DND-41 (cell line): ENCODE results near the gene VSTM2A.

Experiments
- ATAC-seq: fragments of 200-7000 bp; cut with Tn5 transposase; 3 replicates; pipeline ENCODE4 v1.9.1; 2021; ENCODE audit warnings: low read depth; ENCODE audit not compliant: insufficient read depth
- DNase-seq: peaks from one replicate; pipeline ENCODE4 v3.0.0-alpha.2; 2020
- H2AFZ ChIP-seq: 2 replicates; pipeline ENCODE4 v1.6.0; 2012; ENCODE audit warnings: low read depth, low read length
- H3K27ac ChIP-seq: 2 replicates; pipeline ENCODE4 v1.5.1; 2012; ENCODE audit warnings: low read length, inconsistent platforms
- H3K27me3 ChIP-seq: fragments of 200-600 bp; sonication (generic); 2 replicates; pipeline ENCODE4 v1.6.0; 2012; ENCODE audit warnings: low read length, mild to moderate bottlenecking, inconsistent platforms; ENCODE audit not compliant: insufficient read depth, poor library complexity
- H3K36me3 ChIP-seq: 2 replicates; pipeline ENCODE4 v1.5.1; 2012; ENCODE audit warnings: low read length, inconsistent platforms; ENCODE audit not compliant: insufficient read depth
- H3K4me1 ChIP-seq: 2 replicates; pipeline ENCODE4 v1.5.1; 2012; ENCODE audit warnings: mild to moderate bottlenecking, low read length; ENCODE audit not compliant: insufficient read depth
- H3K4me2 ChIP-seq: 2 replicates; pipeline ENCODE4 v1.6.0; 2012; ENCODE audit warnings: mild to moderate bottlenecking, moderate library complexity, low read length, inconsistent platforms; ENCODE audit not compliant: insufficient read depth
- H3K4me3 ChIP-seq, 2 experiments: fragments of 200-600 bp in 1 of 2; shearing (Covaris generic) in 1 of 2; 2 replicates each; pipeline ENCODE4 v1.5.1; 2012 to 2016; ENCODE audit warnings: inconsistent platforms in 2 of 2, low read length in 2 of 2, mild to moderate bottlenecking in 2 of 2, low read depth in 1 of 2, moderate library complexity in 1 of 2
- H3K79me2 ChIP-seq: 2 replicates; pipeline ENCODE4 v1.6.0; 2012; ENCODE audit warnings: low read length, inconsistent platforms; ENCODE audit not compliant: insufficient read depth
- H3K9ac ChIP-seq: 2 replicates; pipeline ENCODE4 v1.6.0; 2012; ENCODE audit warnings: low read depth, mild to moderate bottlenecking, inconsistent platforms, low read length, moderate library complexity
- H3K9me3 ChIP-seq: 2 replicates; pipeline ENCODE4 v1.5.1; 2012; ENCODE audit warnings: low read length, moderate library complexity, mild to moderate bottlenecking, inconsistent platforms; ENCODE audit not compliant: insufficient read depth, severe bottlenecking
- H4K20me1 ChIP-seq: 2 replicates; pipeline ENCODE4 v1.6.0; 2012; ENCODE audit warnings: low read length; ENCODE audit not compliant: insufficient read depth
- CTCF ChIP-seq: IDR thresholded peaks from 2 replicates; pipeline ENCODE4 v1.5.1; 2012; ENCODE audit warnings: borderline replicate concordance, low read length, moderate library complexity, mild to moderate bottlenecking; ENCODE audit not compliant: poor library complexity, severe bottlenecking; ENCODE audit errors: extremely low read depth
- EZH2 ChIP-seq: IDR thresholded peaks from 3 replicates; pipeline ENCODE4 v1.6.1; 2012; ENCODE audit warnings: borderline replicate concordance, low read depth, mild to moderate bottlenecking, moderate library complexity, low read length, inconsistent platforms; ENCODE audit not compliant: severe bottlenecking

VSTM2A gene

DNA sequence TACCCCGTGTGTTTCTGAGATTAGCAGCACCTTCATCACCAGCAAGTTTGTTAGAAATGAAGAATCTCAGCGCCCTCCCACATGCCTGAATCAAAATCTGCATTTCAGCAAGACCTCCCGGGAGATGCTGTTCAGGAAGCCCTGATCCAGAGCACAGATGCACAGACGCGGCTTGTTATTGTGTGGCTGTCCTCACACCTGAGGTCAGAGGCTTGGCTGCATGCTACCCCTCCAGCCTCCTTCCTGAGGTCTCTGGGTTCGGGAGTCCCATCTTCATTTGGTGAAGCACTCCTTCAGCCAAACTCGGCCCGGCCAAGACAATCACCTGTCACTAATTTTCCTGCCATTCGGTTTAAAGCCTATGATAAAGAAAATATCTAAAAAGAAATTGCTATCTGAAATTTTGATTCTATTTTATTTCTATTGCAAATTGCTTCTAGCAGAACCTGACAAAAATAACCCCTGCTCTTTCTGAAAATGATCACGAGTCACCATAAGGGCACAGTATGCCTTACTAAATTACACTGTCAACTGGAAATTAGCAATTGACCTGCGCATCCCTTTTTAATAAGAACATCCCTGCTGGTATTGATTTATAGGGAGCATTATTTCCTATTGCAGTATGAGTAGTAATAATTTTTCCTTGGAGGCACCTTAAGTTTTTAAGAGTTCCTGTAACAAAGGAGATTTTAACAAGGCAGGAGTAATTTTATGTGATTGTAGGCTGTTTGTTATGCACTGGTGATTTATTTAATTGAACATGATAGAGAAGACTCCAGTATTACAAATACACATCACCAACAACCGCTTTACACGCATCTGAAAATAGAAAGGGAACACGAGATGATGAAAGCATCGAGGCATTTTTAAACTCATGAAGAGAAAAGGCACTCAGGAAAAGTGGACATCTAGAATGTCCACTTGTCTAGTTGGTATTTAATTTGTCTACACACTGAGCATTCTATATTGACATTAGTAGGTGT lies 49.5 kb downstream of the VSTM2A start:
- Histone ChIP-seq H3K27ac (no peak overlapping the region), H3K79me2 (no peaks in the 10 kb centered on the region), H4K20me1 (no peaks in the 10 kb centered on the region), H3K4me1 (no peaks in the 10 kb centered on the region), H3K4me3 (no peak overlapping the region), H2AFZ (no peak overlapping the region), H3K27me3 (no peaks in the 10 kb centered on the region), H3K36me3 (no peaks in the 10 kb centered on the region), H3K9me3 (no peaks in the 10 kb centered on the region), H3K4me2 (no peak overlapping the region), H3K9ac (no peak overlapping the region)
- DNase-seq = no peak
- no peak for TF ChIP-seq EZH2
- no peak for TF ChIP-seq CTCF
- no peak for ATAC-seq

DNA sequence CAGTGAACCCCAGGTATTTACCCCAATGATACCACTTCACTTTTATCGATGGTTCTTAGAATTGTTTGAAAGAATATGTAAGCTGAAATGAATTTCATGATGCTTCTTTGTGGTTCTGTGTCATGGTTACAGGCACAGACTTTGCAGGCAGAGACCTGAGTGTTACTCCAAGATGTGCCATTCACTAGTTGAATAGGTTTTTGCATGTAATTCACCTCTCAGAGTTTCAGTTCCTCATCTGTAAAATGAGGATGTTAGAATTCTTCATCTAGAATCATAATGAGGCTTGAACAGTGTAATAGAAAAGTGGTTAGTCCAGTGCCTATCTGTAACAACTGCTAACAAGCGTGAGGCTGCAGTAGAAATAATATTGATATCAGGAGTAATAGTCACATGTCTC lies 54.6 kb downstream of the VSTM2A start:
- no peak overlapping the region for H3K27ac ChIP-seq
- H3K9ac ChIP-seq = no peak overlapping the region
- no peaks in the 10 kb centered on the region for H3K27me3 ChIP-seq
- no peaks in the 10 kb centered on the region for H3K36me3 ChIP-seq
- H3K79me2 ChIP-seq = no peaks in the 10 kb centered on the region
- no peak for TF ChIP-seq CTCF
- no peak for TF ChIP-seq EZH2
- H3K4me3 ChIP-seq = no peak overlapping the region
- ATAC-seq = no peak
- H3K9me3 ChIP-seq = peaks cover 2% of the 10 kb centered on the region
- no peaks in the 10 kb centered on the region for H4K20me1 ChIP-seq
- no peak overlapping the region for H2AFZ ChIP-seq
- no peaks in the 10 kb centered on the region for H3K4me1 ChIP-seq
- no peak overlapping the region for H3K4me2 ChIP-seq
- no peak for DNase-seq

DNA sequence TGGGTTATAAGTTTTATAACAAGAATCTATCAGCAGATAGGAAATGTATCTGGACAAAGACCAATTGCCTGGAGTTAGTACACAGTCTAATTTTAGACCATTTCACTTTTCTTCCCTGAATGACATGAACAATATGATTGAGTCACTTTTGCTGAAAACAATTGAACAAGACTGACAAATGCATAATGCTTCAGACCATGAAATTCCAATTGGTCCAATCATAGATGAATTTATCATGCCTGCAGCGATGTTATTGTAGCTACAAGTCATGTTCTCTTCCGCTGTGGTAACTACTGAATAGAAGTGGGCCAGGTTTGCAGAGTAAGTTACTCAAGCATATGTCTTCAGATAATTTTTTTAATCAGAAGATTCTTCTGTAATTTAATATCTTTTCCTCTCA lies 73.4 kb downstream of the VSTM2A start:
- no peak overlapping the region for H3K9ac ChIP-seq
- H3K9me3 ChIP-seq = no peaks in the 10 kb centered on the region
- H3K4me1 ChIP-seq = no peaks in the 10 kb centered on the region
- H2AFZ ChIP-seq = no peak overlapping the region
- ATAC-seq (no peak), DNase-seq (no peak)
- no peaks in the 10 kb centered on the region for H3K27me3 ChIP-seq
- TF ChIP-seq EZH2 (no peak), CTCF (no peak)
- no peaks in the 10 kb centered on the region for H3K36me3 ChIP-seq
- H3K4me3 ChIP-seq = no peak overlapping the region
- H3K79me2 ChIP-seq = no peaks in the 10 kb centered on the region
- H4K20me1 ChIP-seq = no peaks in the 10 kb centered on the region
- H3K4me2 ChIP-seq = no peak overlapping the region
- no peak overlapping the region for H3K27ac ChIP-seq
